ENCODE data around the gene GPR157. TPM values are rescaled to one million over a fixed set of nuclear protein-coding genes. Genes with fewer than 3 reads are reported as not detected.

The GPR157 gene
- total and polyA plus RNA-seq, 8 donors: 15.2 to 36.5 (median 22.9) TPM

DNA sequence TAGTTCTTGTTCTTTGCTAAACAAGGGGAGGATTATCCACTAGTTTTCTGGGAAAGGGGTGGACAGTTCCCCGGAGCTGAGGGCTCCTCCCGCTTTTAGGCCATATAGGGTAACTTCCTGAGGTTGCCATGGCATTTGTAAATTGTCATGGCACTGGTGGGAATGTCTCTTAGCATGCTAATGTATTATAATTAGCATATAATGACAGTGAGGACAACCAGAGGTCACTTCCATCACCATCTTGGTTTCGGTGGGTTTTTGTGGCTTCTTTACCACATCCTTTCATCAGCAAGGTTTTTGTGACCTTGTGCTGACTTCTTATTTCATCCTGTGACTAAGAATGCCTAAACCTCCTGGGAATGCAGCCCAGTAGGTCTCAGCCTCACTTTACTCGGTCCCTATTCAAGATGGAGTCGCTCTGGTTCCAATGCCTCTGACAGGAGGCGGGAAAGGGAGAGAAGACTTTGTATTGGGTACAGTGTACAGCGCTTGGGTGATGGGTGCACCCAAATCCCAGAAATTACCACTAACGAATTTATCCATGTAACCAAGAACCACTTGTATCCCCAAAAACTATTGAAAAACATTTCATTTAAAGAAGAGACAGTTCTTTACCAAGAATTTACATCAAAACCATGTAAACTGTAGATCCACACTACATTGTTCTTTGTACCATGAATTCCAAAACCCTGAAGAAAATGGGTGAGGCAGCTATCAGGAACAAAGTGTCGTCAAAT, 50.7 kb downstream of the GPR157 start:
- Histone ChIP-seq H3K36me3 (no peaks in the 10 kb centered on the region), H3K27ac (peak overlapping the region in 1 of 2 donors; percentile 40), H3K4me3 (no peak overlapping the region), H3K4me1 (peaks cover 0 to 48% of the 10 kb centered on the region in 2 donors), H3K9me3 (no peaks in the 10 kb centered on the region), H3K27me3 (no peaks in the 10 kb centered on the region)
- DNase-seq (no peak), ATAC-seq (no peak)
- TF ChIP-seq, protein P1, sequence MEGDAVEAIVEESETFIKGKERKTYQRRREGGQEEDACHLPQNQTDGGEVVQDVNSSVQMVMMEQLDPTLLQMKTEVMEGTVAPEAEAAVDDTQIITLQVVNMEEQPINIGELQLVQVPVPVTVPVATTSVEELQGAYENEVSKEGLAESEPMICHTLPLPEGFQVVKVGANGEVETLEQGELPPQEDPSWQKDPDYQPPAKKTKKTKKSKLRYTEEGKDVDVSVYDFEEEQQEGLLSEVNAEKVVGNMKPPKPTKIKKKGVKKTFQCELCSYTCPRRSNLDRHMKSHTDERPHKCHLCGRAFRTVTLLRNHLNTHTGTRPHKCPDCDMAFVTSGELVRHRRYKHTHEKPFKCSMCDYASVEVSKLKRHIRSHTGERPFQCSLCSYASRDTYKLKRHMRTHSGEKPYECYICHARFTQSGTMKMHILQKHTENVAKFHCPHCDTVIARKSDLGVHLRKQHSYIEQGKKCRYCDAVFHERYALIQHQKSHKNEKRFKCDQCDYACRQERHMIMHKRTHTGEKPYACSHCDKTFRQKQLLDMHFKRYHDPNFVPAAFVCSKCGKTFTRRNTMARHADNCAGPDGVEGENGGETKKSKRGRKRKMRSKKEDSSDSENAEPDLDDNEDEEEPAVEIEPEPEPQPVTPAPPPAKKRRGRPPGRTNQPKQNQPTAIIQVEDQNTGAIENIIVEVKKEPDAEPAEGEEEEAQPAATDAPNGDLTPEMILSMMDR (IDR thresholded peaks at IDR 0.05): no peak
- intact Hi-C loops (cut with DNase I): no loop called here

DNA sequence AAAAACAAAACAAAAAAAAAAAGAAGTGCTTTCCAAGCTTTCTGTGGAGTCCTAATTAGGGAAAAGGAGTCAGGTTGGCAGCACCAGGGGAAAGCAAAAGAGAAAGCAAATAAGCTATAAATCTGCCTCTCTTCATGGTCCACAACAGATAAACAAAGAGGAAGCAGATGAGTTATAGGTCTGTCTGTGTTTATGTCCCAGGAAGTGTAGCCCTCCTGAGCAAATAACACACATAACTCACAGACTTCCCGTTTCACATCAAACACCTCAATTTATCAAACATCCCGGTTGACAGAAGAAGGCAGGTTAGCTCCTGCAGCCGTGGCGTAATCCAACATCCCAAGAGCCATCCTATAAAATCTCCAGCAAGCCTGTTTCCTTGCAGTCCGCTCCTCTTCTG, 53.9 kb downstream of the GPR157 start:
- ATAC-seq: no peak
- no peaks in the 10 kb centered on the region for H3K9me3 ChIP-seq

DNA sequence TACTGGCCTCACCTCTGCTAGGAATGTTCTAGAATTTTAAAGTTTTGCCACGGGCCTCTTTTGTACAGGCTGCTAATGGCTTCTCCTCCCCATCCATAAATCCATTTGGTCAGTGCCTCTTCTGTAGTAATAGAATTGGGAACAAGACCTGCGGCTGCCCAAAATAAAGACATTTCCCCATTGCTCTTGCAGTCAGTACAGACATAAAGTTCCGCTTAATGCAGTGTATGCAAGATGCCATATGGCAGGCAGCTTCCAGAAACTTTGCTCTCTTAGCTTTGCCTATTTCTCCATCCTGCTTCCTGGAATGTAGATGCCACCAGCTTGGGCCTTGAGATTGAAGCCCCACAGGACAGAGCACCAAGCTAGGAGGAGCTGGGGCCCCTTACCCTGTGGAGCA, 55.8 kb downstream of the GPR157 start:
- ATAC-seq: no peak
- intact Hi-C loops (cut with DNase I): no loop called here
- no peak overlapping the region for H3K4me3 ChIP-seq
- peaks cover 4 to 41% of the 10 kb centered on the region in 2 donors for H3K4me1 ChIP-seq
- H3K36me3 ChIP-seq: no peaks in the 10 kb centered on the region
- TF ChIP-seq, protein P1 (IDR thresholded peaks at IDR 0.05): no peak
- no peaks in the 10 kb centered on the region for H3K9me3 ChIP-seq
- peak overlapping the region in 1 of 2 donors; percentile 62 for H3K27ac ChIP-seq
- DNase-seq: no peak
- no peaks in the 10 kb centered on the region for H3K27me3 ChIP-seq

More for the DNA sequence above, 53.9 kb downstream of the GPR157 start:
- DNase-seq: no peak
- H3K27me3 ChIP-seq: no peaks in the 10 kb centered on the region
- peak overlapping the region in 1 of 2 donors; percentile 62 for H3K27ac ChIP-seq
- TF ChIP-seq, protein P1 (IDR thresholded peaks at IDR 0.05): no peak
- intact Hi-C loops (cut with DNase I): no loop called here
- peaks cover 0 to 39% of the 10 kb centered on the region in 2 donors for H3K4me1 ChIP-seq
- no peak overlapping the region for H3K4me3 ChIP-seq
- no peaks in the 10 kb centered on the region for H3K36me3 ChIP-seq

DNA sequence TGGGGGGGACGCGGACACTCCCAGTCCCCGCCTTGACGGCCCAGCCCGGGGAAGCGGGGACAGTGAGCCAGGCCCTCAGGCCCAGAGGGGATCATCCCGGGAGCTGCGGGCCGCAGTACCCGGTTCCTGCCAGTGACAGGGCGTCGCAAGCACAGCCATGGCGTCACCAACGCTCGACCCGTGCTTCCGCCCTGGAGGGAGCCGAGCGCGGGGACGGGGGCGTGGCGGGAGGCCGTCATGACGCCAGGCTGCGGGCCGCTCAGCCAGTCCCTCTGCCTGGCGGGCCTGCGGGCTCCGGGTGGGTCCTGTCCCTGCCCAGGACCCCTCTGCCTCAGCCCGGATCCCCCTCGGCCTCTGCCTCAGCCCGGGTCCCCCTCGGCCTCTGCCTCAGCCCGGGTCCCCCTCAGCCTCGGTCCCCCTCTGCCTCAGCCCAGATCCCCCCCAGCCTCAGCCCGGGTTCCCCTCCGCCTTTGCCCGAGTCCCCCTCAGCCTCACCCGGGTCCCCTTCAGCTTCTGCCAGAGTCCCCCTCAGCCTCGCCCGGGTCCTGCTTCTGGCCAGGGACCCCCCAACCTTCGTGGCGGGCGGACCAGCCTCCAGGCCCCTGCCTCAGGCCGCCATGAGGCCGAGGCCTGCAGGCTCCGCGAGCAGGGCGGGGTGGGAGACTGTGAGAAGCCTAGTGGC, 57.2 kb downstream of the GPR157 start:
- TF ChIP-seq, protein P1 (IDR thresholded peaks at IDR 0.05): no peak
- Histone ChIP-seq H3K27ac (no peak overlapping the region), H3K4me1 (peaks cover 8 to 43% of the 10 kb centered on the region in 2 donors), H3K4me3 (no peak overlapping the region), H3K36me3 (no peaks in the 10 kb centered on the region), H3K9me3 (no peaks in the 10 kb centered on the region), H3K27me3 (no peaks in the 10 kb centered on the region)
- intact Hi-C loops (cut with DNase I): no loop called here
- ATAC-seq (peak; percentile 37), DNase-seq (peak in 1 of 4 donors; percentile 75)

DNA sequence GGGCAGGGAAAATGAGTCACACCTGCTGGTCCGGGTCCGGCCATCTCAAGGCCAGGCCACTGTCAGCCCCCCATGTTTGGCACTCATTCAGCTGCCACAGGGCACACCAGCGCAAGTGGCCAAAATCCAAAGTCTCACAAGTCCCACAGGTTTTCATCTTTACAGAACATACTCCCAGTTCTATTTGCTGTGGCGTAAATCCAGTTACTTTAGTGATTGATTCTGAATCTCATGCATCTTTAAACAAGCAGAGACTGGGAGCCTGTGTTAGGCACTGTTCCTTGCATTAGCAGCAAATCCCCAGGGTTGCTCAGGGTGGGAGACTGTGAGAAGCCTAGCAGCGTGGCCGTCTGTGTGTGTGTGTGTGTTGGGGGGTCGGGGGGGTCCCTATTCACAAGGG, 58.4 kb downstream of the GPR157 start:
- no peaks in the 10 kb centered on the region for H3K27me3 ChIP-seq
- H3K27ac ChIP-seq: no peak overlapping the region
- H3K36me3 ChIP-seq: no peaks in the 10 kb centered on the region
- intact Hi-C loops (cut with DNase I): no loop called here
- H3K4me1 ChIP-seq: peaks cover 8 to 46% of the 10 kb centered on the region in 2 donors
- DNase-seq: no peak
- TF ChIP-seq, protein P1 (IDR thresholded peaks at IDR 0.05): no peak
- no peaks in the 10 kb centered on the region for H3K9me3 ChIP-seq
- no peak overlapping the region for H3K4me3 ChIP-seq
- ATAC-seq: no peak

All from left lung (tissue), 10 donors.